Left lung (tissue), 10 donors: ENCODE measurements around the gene SNAP91. TPM values are rescaled to one million over a fixed set of nuclear protein-coding genes. Genes with fewer than 3 reads are reported as not detected.

Experiments used
- ATAC-seq: fragments of 200-7000 bp; cut with Tn5 transposase; one replicate; pipeline ENCODE4 v1.9.1; 2020; ENCODE audit warnings: moderate library complexity
- DNase-seq, 4 donors: peaks; one replicate each; pipeline ENCODE4 v3.0.0-alpha.2; 2013 to 2020
- H3K27ac ChIP-seq, 2 donors: fragments of 200-600 bp; sonication (generic) in 1 of 2; one replicate each; pipeline versions ENCODE4 v1.5.0 to v1.8.0; 2020 to 2021
- H3K27me3 ChIP-seq, 2 donors: fragments of 200-600 bp; sonication (generic) in 1 of 2; one replicate each; pipeline versions ENCODE4 v1.5.0 to v1.8.0; 2020 to 2021
- H3K36me3 ChIP-seq, 2 donors: fragments of 200-600 bp; sonication (generic) in 1 of 2; one replicate each; pipeline versions ENCODE4 v1.5.0 to v1.8.0; 2020 to 2021
- H3K4me1 ChIP-seq, 2 donors: fragments of 200-600 bp; one replicate each; pipeline ENCODE4 v1.8.0; 2021
- H3K4me3 ChIP-seq, 2 donors: fragments of 200-600 bp; sonication (generic) in 1 of 2; one replicate each; pipeline versions ENCODE4 v1.5.0 to v1.8.0; 2020 to 2021; ENCODE audit warnings: mild to moderate bottlenecking in 1 of 2
- H3K9me3 ChIP-seq, 2 donors: fragments of 200-600 bp; sonication (generic) in 1 of 2; one replicate each; pipeline versions ENCODE4 v1.5.0 to v1.8.0; 2020 to 2021
- CTCF ChIP-seq, 2 donors: fragments of 200-600 bp; sonication (generic) in 1 of 2; IDR thresholded peaks; one replicate each; pipeline versions ENCODE4 v1.5.0 to v1.8.0; 2021; ENCODE audit warnings: antibody characterized with exemption in 2 of 2
- intact Hi-C, 2 donors: fragments of 100-400 bp; cut with DNase I; formaldehyde crosslinking; loops; one replicate each; pipeline versions ENCODE4 v1.11.2 to v1.14.2; 2022
- polyA plus RNA-seq, 6 donors: library from polyadenylated mRNA; unstranded; fragments of 120-200 nt; gene quantifications; one replicate each; pipeline ENCODE4 v1.2.1, GENCODE V29; 2013; ENCODE audit not compliant: insufficient read length in 6 of 6
- total RNA-seq, 2 donors: library from RNA; stranded (reverse); fragmentation: NEBNext Ultra II Directional; extraction: Animal tissue kit (Norgen Biotek cat#: 25700); gene quantifications; one replicate each; pipeline ENCODE4 v1.2.1, GENCODE V29; 2021
- donor health status: DM: no; HTN: yes; CAD: no.
- donor health status: DM: no; HTN: no; CAD: no.

SNAP91 gene
- total and polyA plus RNA-seq, 8 donors: 0.05 to 1.5 (median 0.97) TPM

- H3K36me3 ChIP-seq: no peaks in the 10 kb centered on the region
- peaks cover 0 to 6% of the 10 kb centered on the region in 2 donors for H3K4me1 ChIP-seq
- peaks cover 37 to 44% of the 10 kb centered on the region in 2 donors for H3K27me3 ChIP-seq
- ATAC-seq (no peak), DNase-seq (no peak)
- H3K9me3 ChIP-seq: peaks cover 0 to 15% of the 10 kb centered on the region in 2 donors
- H3K27ac ChIP-seq: no peak overlapping the region
- no peak for TF ChIP-seq CTCF (IDR thresholded peaks at IDR 0.05)
- intact Hi-C loops: no loop called here
- H3K4me3 ChIP-seq: no peak overlapping the region
Observed at GRCh38 chr6:83711958-83712357, 3.1 kb upstream of the SNAP91 start.

DNA sequence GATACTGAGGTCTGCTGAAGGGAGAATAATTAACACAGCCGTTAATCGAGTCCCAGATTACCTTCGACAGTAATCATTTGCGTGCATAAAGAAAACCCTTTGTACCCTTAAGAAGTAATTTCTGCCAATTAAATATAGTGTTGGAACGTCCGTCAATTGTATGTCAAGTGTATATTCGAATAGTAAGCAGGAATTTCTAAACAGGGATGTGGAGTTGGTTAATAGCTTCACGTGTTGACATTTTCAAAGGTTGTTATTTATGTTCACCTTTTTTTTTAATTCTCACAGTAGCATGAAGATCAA, 798 bp upstream of the SNAP91 start:
- ATAC-seq: no peak
- H3K4me3 ChIP-seq: no peak overlapping the region
- intact Hi-C loops: no loop called here

GRCh38 chr6:83708546-83708969, 343 bp downstream of the SNAP91 start:
- peaks cover 0 to 15% of the 10 kb centered on the region in 2 donors for H3K9me3 ChIP-seq
- intact Hi-C loops: no loop called here
- H3K4me3 ChIP-seq: peak overlapping the region; percentile 33 to 34
- DNase-seq: peak in 2 of 4 donors; percentile 9 to 79
- ATAC-seq: peak; percentile 69
- H3K36me3 ChIP-seq: no peaks in the 10 kb centered on the region
- H3K4me1 ChIP-seq: peaks cover 0 to 6% of the 10 kb centered on the region in 2 donors
- TF ChIP-seq CTCF (IDR thresholded peaks at IDR 0.05): no peak
- H3K27ac ChIP-seq: no peak overlapping the region
- peaks cover 44 to 62% of the 10 kb centered on the region in 2 donors for H3K27me3 ChIP-seq

More for the DNA sequence above, 798 bp upstream of the SNAP91 start:
- H3K27me3 ChIP-seq: peaks cover 44 to 62% of the 10 kb centered on the region in 2 donors
- no peak for TF ChIP-seq CTCF (IDR thresholded peaks at IDR 0.05)
- peaks cover 0 to 6% of the 10 kb centered on the region in 2 donors for H3K4me1 ChIP-seq
- no peak overlapping the region for H3K27ac ChIP-seq
- H3K9me3 ChIP-seq: peaks cover 0 to 15% of the 10 kb centered on the region in 2 donors
- no peaks in the 10 kb centered on the region for H3K36me3 ChIP-seq
- DNase-seq: no peak

DNA sequence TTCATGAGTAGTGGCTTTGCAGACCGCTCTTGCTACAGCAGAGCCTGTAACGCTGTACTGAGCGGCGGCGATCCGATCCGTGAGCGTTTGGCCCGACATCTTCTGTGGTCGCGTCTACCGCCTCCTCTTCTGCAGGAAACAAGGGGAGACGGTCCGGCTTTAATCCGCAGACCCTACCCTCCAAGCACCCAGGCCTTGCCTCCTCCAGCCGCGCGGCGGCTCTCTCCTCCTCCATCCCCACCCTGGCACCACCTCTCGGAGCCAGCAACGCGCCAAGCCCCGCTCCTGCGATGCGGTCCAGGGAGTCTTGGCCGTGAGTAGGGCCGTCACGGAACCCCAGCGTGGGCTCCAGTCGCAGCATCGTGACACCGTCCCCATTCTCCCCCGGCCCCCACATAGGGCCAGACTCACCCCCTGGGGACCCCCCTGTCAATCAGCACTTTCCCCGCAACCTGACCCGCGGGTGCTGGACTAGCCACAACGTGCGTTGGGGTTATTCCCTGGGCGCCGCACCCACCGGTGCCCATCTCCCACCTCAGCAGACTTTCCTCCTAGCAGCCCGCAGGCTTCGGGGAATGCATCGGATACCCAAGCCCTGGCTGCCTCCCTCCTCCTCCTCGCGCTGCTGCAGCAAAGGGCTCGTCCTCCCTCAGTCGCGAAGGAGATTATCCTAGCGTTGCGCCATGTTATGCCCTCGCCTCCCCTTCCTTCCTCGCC, 914 bp downstream of the SNAP91 start:
- H3K36me3 ChIP-seq: no peaks in the 10 kb centered on the region
- peaks cover 0 to 15% of the 10 kb centered on the region in 2 donors for H3K9me3 ChIP-seq
- H3K27me3 ChIP-seq: peaks cover 44 to 62% of the 10 kb centered on the region in 2 donors
- DNase-seq (peak in 2 of 4 donors; percentile 6 to 71), ATAC-seq (peak; percentile 45)
- peaks cover 0 to 6% of the 10 kb centered on the region in 2 donors for H3K4me1 ChIP-seq
- no peak for TF ChIP-seq CTCF (IDR thresholded peaks at IDR 0.05)
- peak overlapping the region; percentile 33 to 34 for H3K4me3 ChIP-seq
- no peak overlapping the region for H3K27ac ChIP-seq
- intact Hi-C loops: no loop called here

- ATAC-seq (no peak), DNase-seq (no peak)
- no peak for TF ChIP-seq CTCF (IDR thresholded peaks at IDR 0.05)
- Histone ChIP-seq H3K36me3 (no peaks in the 10 kb centered on the region), H3K9me3 (no peaks in the 10 kb centered on the region), H3K4me1 (no peaks in the 10 kb centered on the region), H3K4me3 (no peak overlapping the region), H3K27ac (no peak overlapping the region), H3K27me3 (peaks cover 14 to 26% of the 10 kb centered on the region in 2 donors)
- intact Hi-C loops: no loop called here
Observed at GRCh38 chr6:83702749-83703148, 6.2 kb downstream of the SNAP91 start.
